Stimulated activated CD4-positive, alpha-beta T cell treated with anti-CD3 and anti-CD28 coated beads, Interleukin-4, amount 100 ng/mL, for 24 hours (primary cell): ENCODE results near the gene PMM2.
"Not testable (repeated sequence)": the region's sequence is repeated elsewhere in the genome, so short reads cannot be mapped to it uniquely, and the experiment has no call there.

Source experiments
- DNase-seq: peaks from one replicate; pipeline ENCODE4 v3.0.0-alpha.2; 2020

Gene PMM2

DNA sequence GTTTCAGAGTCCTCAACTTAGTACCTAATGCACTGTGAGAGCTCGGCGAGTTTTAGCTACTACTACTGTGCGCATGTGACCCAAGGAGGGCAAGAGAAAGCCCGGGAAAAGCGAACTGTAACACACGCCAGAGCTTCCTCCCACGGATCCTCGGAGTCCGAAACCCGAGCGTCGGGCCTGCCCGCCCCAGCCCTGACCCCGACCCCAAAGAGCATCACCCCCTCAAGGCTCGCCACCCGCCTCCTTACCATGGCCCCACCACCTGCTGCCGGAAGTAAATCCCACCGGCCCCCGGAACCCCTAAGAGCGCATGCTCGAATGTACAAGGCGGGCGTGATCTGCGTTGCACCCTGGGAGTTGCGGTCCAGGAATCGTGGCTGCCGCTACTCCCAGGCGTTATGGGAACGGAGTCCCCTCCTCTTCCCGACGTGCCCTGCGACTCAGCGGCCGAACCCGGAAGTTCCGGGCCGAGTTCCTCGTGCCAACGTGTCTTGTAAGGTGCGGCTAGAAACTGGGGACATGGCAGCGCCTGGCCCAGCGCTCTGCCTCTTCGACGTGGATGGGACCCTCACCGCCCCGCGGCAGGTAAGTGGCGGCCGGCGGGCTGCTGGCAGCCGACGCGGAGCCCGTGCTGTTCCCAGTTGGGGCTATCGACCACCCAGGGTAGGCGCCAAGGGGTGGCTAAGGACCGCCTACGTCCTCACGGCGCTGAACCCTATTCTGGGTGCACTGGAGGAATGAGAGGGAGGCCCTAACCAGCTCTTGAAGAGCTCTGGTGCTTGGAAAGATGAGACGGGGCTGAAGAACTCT lies at the start of gene PMM2, which contains the start of gene TMEM186:
PMM2 (plus strand) TSS at position 476 of the 810 bp plus-strand sequence; CDS start at position 520, 44 bp downstream.
TMEM186 (minus strand) TSS at position 276 of the 810 bp plus-strand sequence; CDS start at position 251, 25 bp downstream.
- DNase-seq, result peak; percentile 96

DNA sequence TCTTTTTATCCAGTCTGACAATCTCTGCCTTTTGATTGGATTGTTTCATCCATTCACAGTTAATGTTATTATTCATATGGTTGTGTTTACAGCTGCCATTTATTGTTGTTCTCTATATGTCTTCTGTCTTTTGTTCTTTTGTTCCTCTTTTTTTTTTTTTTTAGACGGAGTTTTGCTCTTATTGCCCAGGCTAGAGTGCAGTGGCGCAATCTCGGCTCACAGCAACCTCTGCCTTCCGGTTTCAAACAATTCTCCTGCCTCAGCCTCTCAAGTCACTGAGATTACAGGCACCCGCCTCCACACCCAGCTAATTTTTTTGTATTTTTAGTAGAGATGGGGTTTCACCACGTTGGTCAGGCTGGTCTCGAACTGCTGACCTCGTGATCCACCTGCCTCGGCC lies 48.7 kb upstream of the PMM2 start:
- not testable (repeated sequence) for DNase-seq

DNA sequence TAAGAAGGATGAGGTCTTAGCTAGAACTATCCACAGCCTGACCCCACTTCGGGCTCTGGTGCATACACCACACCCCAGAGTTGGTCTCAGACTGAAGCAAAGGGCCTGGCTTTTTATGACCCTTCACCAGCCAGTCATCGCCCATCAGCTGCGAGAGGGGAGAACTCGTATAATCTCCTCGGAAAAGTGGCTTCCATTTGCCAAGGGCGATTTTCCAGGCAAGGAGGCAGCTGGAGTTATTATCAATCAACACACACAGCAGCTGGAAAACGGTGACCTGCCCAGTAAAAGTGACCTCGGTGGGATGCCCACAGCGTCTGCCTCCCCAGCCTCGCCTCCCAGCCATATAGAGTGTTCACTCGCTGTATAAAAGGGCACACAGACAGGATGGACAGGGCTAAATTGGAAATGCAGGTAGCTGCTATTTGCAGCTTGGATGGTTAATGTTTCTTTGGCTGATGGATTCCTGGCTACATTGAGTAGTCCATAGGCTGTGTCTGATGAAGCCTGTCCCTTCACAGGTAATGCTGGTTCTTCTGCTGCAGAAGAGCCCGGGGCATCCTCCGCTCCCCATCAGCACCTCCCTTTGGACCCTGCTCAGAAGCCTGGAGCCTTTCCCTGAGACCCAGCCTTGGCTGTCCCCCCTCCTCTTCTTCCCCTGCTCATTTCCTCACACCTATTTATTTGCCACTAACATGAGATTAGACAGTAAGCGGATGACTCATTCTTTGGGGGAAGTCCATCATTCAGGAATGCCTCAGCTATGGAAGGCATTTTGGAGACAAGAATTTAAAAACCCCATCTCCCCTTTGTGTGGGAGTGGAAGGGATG lies 45.9 kb upstream of the PMM2 start:
- DNase-seq, result no peak

DNA sequence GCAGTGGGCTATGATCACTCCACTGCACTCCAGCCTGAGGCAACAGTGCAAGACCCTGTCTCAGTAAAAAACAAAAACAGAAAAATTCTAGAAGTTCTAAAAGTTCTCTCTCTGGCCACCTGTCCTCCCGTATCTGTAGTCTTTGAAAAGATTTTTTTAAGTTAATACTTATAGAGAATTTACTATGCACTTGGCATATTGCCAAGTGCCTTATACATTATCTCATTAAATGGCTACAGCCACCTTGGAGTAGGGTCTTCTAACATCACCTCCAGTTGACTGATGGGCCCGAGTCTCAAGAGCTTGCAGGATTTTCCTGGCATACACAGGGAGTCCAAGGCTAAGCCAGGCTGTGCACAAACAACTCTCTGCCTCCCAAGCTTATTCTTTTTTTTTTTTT lies 44.9 kb upstream of the PMM2 start:
- DNase-seq, result no peak

DNA sequence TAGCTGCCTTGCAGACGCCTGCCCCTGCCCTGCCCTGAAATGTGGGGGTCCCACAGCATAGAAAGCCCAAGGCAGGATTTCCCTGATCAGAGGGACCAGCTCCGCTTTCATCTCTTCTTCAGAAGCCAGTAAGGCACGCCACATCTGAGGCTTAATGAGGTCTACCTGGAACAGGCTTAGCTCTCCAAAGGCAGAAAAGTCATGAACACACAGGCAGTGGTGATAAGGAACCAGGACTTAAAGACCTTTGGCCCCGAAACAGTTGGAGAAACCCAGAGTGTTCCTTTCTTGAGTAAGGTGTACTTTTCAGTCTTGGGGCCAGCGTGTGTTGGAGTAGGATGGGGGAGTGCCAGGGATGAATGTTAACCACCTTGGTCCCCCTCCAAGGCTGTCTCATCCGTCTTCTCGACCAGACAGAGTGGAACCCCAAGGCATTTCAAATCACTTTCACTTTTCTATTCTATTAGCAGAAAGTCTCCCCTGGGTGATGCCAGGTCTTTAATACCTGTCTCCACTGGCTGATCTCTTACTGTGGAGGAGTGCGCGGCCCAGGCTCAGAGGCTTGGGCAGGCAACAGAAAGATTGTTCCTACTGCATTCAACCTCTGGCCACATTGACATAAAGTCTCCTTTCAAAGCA lies 44.1 kb upstream of the PMM2 start:
- no peak for DNase-seq

DNA sequence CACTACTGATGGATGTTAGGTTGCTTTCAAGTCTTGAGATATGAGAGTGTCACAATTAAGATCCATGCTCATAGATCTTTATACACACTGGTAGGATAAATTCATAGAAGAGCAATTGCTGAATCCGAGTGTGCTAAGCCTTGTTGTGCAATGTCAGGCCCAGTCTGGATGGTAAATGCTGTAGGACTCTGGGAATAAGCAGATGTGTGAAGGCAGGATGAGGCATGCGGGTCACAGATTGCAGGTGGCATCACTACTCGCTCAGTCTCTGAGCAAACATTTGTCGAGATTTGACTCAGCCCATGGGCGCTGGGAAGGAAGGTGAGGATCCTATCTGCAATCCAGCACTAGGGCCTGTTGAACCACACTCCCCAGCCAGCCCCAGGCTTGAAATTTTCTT lies 40.9 kb upstream of the PMM2 start:
- DNase-seq, result no peak

DNA sequence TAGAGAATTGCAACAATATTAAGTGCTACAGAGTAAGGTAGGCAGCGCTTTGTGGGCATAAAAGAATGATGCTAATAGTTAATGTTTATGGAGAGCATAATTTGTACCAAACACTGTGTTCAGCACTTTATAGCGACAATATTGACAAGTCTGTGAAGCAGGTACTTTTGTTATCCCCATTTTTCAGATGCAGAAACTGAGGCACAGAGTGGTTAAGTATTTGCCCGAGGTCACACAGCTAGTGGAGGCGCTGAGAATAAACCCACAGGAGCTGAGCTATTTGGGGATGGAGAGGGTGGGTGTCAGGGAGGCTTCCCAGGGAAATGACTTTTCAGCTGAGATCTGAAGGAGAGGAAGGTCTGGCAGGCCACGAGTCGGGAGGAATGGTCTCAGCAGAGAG lies 39.6 kb upstream of the PMM2 start:
- DNase-seq, result no peak

DNA sequence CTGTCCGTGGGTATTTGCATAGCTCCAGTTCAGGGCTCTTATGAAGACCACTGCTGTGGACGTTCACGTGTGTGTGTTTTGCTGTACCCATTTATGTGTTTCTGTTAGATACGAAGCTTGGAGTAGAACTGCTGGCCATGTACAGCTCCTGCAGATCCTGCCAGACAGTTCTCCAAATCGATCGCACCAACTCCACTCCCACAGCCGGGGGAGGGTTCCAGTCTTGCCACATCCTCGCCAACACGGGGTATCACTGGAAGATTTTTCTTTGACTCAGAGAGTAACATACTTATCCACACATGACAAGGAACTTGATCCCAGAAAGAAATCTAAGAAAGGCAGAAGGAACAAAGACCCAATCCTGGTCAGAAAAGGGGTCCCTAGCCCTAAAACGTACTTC lies 37.6 kb upstream of the PMM2 start:
- no peak for DNase-seq

DNA sequence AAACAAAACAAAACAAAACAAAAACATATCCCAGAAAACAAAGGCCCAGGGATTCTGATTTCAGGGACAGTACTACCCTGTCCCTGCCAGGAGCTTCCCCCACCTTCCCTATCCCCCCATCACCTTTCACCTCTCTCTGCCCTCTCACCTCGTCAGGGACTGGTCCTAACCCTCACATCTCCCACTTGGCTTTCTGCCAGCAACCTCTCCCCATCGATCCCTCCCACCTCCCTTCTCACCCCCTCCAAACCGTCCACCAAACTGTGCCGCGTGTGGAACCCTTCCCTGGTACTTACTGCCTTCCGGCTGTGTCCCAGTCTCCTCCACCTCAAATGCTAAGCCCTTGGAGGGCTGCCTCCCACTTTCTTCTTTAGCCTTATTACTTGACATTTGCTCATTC lies 36.6 kb upstream of the PMM2 start:
- DNase-seq, result no peak

DNA sequence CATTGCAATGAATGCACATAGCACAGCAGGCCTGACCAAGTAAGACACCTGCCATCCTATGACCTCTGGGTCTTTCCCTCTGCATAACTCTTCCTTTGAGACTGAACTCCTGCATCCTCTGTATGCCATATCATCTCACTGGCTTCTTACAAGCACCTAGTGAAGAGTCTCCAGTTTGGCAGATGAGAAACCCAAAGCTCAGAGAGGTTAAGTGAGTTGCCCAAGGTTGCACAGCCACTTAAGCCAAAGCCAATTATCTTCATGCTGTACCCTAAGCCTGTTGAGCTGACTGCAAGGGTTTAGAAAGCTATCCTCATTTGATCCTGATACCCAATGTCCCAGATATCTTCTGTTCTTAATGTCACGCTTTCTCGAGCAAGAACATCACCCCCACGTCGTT lies 35.4 kb upstream of the PMM2 start:
- DNase-seq, result no peak

DNA sequence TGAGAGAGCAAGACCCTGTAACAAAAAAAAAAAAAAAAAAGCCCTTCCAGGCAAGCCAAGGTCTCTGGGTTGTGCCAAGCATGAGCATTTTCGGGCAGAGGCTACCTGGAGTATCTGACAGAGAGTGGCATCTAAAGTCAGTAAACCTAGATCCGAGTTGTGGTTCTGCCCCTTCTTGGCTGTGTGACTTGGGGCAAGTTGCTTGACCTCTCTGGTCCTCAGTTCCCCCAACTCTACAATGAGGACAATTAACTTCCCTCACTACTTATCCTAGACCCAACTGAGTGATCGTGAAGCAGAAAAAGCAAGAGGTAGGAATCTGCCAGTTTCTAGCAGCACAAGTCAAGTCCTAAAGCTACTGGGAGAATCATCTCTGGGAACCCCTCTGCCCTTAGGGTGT lies 34.6 kb upstream of the PMM2 start:
- DNase-seq, result no peak

DNA sequence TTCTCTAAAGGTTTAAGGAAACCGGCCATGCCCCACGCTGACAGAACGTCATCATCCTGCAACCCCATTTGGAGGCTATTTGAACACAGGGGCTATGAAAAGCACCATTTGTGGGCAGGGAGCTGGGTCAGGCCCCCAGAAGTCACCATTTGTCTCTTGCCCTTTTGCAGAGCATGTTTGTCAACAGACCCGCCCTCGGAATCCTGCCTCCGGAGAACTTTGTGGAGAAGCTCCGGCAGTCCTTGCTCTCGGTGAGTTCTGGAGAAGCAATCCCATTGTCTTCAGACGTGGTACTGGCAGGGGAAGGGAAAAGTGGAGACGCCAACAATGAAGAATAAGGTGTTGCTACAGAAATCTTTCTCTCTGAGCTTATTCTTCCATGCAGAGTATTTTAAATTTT lies 33.7 kb upstream of the PMM2 start:
- DNase-seq, result no peak

DNA sequence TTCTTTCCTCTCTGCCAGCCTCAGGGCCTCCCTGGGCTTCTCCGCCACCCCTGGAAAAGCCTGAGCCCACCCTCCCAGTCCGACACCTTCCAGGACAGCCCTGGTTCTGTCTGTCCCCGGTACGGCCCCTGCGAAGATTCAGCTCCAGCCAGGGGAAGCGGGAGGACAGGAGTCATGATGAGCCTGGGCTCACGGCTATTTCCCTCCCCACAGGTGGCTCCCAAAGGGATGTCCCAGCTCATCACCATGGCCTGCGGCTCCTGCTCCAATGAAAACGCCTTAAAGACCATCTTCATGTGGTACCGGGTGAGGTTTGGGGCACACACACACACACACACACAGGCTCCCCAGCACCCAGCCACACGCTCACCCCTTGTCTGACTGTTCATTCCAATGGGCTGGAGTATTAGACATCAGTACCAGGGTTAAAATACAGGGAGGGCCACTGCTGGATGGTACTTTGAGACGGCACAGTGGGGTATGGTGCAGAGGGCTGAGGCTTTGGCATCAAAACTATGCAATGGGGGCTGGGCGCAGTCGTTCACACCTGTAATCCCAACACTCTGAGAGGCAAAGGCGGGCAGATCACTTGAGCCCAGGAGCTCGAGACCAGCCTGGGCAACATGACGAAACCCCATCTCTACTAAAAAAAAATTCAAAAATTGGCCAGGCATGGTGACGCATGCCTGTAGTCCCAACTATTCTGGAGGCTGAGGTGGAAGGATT lies 33.0 kb upstream of the PMM2 start:
- DNase-seq, result no peak

DNA sequence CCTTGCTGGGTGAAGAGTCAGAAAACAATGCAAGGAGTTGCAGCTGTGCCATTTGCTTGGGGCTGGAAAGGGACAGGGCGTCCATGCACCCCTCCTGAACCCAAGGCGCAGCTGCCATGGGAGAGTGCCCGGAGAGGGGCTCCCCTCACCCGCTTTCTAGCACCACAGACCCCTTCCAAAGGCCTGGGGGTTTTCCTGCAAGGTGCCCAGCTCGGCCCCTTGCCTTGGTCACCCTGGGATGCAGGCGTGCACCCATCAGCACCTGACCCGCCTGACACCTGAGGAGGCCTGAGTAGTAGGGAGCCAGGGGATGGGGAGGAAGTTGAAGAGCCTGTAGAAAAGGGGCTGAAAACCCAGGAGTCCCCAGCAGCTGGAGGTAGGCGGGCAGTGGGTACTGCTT lies 30.5 kb upstream of the PMM2 start:
- DNase-seq, result no peak

DNA sequence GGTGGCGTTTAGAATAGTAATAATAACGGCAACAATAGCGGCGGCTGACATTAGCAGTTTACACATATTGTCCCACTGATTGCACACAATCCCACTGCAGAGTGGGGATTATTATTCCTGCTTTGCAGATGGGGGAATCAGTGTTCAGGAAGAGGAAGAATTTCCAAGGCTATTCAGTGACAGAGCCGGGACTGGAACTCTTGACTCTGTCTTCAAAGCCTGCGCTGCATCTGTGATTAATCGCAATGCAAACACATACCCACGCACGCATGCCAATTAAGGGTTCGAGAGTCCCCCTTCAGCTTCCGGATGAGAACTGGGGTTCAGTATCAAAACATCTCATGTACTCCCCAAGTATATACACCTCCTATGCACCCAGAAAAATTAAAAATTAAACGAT lies 29.4 kb upstream of the PMM2 start:
- no peak for DNase-seq

DNA sequence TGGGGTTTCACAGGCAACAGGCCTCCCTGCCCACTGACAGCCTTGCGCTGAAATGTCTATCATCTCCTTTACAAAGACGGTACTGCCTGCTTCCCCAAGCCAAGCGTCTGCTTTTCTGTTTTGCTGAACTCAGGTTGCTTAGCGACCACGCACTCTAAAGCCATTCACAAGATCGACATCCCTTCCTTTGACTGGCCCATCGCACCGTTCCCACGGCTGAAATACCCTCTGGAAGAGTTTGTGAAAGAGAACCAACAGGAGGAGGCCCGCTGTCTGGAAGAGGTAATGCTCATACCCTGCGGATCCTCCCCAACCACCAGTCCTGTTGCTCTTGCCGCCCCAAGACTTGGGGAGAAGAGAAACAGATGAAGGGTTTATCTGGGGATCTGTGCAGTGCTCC lies 28.9 kb upstream of the PMM2 start:
- no peak for DNase-seq

DNA sequence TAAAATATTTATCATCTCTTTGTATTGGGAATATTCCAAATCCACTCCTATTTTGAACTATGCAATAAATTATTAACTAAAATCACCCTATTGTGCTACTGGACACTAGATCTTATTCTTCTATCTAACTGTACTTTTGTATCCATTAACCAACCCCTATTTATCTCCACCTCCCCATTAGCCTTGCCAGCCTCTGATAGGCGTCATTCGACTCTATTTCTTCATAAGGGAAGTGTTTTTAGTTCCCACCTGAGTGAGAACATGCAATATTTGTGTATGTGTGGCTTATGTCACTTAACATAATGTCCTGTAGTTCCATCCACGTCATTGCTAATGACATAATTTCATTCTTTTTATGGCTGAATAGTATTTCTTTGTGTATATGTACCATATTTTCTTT lies 24.1 kb upstream of the PMM2 start:
- DNase-seq, result no peak

DNA sequence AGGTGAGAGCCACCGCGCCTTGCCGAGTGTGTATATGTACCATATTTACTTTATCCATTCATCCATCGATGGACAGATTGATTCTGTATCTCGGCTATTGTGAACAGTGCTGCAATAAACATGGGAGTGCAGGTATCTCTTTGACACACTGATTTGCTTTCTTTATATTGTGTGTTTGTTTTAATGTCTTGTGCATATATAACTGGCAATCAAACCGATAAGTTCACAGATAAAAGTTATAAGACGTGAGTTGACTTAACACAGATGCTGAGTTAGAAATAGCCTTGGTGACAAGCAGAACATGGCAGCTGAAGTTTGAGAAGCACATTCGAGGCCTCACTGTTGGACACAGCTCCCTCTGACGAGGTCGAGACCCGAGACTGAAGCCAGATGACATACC lies 23.4 kb upstream of the PMM2 start:
- no peak for DNase-seq

DNA sequence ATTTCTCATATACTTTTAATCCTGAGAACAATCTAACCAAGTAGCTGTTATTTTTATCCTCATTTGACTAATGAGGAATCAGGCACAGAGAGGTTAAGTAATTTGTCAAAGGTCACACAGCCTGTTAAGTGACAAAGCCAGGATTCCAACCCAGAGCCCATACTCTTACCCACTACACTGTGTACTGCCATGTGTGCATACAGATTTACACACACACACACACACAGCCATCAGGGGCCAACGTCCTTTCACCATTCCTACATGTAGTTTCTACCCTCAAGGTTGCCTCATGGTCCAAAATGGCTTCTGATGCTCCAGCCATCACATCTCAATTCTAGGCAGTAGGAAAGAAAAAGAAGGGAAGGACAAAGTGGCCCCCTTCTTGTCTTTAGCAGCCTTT lies 22.3 kb upstream of the PMM2 start:
- DNase-seq, result no peak

DNA sequence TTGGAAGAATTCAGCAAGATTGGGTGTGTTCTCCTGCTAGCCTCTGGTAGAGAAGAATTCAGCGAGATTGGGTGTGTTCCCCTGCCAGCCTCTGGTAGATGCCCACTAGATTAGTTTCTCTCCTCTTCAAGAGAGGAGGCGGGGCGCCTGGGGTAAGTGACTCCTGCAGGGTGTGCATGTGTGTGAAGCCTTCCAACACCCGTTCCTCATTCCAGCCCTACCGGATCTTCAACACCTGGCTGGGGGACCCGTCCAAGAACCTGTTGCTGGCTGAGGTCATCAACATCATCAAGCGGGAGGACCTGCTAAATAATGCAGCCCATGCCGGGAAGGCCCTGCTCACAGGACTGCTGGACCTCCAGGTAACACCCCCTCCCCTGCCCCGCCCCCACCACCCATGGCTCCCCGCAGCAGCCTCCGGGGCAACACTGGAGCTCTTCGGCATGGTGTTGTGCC lies 21.5 kb upstream of the PMM2 start:
- no peak for DNase-seq

DNA sequence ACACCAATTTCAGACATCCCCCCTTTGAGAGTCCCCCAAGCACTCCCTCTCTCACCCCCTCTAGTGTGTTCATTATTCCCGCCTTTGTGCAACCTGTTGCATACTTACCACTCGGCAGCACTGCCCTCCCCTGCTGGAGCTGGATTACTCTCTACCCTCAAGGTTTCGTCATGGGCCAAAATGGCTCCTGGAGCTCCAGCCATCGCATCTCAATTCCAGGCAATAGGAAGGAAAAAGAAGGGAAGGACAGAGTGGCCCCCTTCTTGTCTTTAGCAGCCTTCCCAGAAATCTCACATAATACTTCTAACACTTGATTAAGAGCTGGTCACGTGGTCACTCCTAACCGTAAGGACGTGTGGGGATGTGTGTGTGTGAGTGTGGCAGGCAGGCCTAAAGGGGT lies 20.4 kb upstream of the PMM2 start:
- no peak for DNase-seq

DNA sequence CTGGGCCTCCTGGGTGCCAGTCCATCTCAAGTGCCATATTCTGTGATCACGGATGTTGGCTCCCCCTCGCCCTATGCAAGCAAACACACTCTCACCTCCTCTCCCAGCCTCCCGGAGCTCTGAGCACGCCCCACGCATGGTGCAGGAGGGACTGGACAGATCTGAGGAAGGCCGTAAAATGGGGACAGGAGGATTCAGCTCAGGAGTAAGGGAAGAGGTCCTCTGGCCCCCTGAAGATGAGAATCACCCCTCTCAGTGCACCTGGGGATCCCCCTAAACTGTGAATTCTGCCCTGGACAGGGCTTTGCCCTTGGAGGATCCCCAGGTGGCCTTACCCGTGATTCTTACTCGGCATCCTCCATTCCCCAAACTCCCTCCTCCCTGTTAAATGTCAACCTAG lies 15.8 kb upstream of the PMM2 start:
- DNase-seq, result no peak

DNA sequence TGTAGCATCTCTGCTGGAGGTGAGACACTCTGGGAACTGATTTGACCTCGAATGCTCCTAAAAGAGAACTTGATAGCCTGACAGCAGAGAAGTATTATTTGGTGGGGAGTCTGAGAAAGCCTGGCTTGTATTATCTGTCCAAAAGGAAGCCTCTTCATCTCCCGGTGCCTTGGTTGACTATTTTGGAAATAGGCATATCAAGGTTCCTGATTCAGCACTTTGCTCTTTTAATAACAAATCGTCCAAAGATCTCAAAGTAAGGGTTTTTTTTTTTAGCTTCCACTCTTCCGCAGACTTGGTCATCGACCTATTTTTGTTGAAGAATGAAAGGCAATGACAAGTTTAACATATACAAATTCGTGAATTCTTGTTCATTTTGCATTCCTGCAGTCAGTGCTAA lies 15.0 kb upstream of the PMM2 start:
- DNase-seq, result no peak
